GM13976 (cell line): ENCODE data around the gene FLRT3.

Source experiments
- DNase-seq: peaks from one replicate; pipeline ENCODE4 v3.0.0; 2012; ENCODE audit warnings: low spot score
- in situ Hi-C: fragments of 300-500 bp; cut with MboI; formaldehyde crosslinking; loops from one replicate; pipeline ENCODE4 v1.12.0; 2022; ENCODE audit warnings: low sequenced_read_pairs, mixed read lengths, inconsistent platforms; ENCODE audit not compliant: unreplicated experiment
- TF ChIP-seq, protein P1 (sequence below): IDR thresholded peaks from 2 replicates; pipeline ENCODE4 v1.5.1; 2012; ENCODE audit warnings: borderline replicate concordance, mild to moderate bottlenecking; ENCODE audit not compliant: insufficient read depth; ENCODE audit errors: extremely low read depth, missing control alignments, control extremely low read depth

FLRT3 gene

DNA sequence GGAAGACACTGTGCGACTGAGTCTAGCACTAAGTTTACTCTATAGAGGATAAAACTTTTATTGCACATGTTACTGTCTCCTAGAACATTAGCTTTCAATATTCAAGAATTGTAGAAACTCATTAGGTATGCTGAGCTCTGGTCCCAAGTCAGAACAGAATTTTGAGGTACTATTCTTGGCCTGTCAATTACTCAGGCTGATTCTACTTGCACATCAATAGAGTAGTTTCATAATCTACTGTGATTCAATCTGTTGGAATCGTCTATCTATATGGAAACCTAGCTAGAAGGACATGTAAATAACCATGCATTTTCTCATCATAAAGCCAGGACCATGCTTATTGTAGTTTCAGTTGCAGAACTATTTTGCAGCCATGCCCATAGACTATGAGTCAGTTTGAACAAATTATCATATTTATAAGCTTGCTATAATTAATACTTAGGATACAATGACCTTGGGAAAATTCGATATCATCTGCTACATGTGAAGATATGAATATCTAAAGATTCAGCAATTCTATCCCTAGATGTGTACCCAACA lies 41.6 kb downstream of the FLRT3 start:
- TF ChIP-seq, protein P1, sequence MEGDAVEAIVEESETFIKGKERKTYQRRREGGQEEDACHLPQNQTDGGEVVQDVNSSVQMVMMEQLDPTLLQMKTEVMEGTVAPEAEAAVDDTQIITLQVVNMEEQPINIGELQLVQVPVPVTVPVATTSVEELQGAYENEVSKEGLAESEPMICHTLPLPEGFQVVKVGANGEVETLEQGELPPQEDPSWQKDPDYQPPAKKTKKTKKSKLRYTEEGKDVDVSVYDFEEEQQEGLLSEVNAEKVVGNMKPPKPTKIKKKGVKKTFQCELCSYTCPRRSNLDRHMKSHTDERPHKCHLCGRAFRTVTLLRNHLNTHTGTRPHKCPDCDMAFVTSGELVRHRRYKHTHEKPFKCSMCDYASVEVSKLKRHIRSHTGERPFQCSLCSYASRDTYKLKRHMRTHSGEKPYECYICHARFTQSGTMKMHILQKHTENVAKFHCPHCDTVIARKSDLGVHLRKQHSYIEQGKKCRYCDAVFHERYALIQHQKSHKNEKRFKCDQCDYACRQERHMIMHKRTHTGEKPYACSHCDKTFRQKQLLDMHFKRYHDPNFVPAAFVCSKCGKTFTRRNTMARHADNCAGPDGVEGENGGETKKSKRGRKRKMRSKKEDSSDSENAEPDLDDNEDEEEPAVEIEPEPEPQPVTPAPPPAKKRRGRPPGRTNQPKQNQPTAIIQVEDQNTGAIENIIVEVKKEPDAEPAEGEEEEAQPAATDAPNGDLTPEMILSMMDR: no peak
- in situ Hi-C loops: no loop called here
- no peak for DNase-seq

DNA sequence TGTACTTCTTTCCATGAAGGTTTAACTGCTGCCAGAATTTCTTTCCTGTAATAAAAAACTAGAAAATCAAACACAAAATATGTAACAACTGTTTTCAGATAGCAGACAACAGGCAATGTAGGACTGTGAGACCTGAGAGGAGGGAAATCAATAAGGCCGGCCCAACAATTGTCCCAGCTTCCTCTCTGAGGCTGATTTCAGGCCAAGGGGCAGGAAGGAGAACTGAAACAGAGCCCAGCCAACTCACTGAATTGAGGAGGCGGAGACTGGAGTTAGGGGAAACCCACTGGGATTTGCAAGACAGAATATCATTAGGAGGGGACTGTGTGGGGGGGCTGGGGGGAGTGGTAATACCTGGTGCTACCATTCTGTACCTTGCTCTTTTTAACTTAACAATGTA lies 42.2 kb downstream of the FLRT3 start:
- in situ Hi-C loops: no loop called here
- TF ChIP-seq, protein P1: no peak
- DNase-seq: no peak

DNA sequence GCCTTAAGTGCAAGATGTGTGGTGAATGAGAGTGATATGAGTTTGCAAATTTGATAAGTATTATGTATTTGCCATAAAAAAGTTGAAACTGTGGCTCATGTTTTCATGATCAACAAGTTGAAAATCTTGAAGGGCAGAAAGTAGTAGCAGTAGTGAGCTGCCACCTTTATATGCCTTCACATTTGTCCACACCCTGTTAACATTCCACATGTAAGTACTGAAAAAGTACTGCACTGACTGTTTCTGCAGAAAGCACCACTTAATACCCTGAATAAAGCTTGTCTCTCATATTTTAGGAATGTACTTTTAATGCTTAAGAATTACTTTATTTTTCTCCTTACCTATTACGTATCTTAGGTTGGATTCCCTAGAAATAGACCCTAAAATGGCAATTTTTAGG lies 45.9 kb downstream of the FLRT3 start:
- in situ Hi-C loops: no loop called here
- TF ChIP-seq, protein P1: no peak
- no peak for DNase-seq

DNA sequence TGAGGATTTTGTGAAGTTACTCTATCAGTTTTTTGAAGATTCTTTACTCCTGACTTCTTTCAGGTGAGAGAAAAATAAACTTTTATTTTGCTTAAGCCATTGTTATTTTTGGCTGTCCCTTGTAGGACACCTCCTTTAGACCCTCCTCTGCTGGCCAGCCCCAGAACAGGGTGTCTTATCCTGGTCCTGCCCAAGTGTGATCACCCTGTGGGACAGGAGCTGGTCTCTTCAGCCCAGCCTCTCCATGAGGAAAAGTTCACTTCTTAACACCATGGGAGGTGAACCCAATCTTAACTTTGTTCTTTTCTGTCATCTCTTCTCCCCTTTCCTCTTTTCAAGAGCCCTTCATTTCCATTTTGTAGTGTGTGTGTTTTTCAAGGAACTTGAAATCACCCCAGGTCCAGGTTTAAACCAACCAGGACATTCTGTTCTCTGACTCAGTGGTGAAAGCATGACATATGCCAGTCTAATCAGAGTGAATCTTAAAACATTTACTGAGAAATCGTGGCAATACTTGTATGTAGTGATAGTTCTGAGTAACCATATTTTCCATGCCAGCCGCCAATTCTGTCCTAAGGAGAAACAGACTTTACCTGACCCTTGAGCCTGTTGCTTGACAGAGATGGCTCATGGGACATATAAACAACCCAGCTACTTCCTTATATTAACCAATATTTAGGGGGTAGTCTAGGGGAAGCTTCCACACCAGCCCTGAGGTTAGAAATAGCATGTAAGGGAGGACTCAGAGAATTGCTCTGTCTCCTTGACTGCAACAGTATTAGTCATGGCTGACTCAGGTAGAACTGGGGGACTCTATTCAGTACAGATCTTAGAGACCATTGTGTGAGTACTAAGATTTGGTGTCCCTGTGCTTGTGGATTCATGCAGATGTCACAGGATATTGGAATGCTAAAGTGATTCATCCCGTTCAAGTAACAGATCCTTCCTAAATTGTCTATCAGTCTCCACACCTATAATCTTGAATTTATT lies 48.8 kb downstream of the FLRT3 start:
- TF ChIP-seq, protein P1: no peak
- in situ Hi-C loops: no loop called here
- DNase-seq: no peak

DNA sequence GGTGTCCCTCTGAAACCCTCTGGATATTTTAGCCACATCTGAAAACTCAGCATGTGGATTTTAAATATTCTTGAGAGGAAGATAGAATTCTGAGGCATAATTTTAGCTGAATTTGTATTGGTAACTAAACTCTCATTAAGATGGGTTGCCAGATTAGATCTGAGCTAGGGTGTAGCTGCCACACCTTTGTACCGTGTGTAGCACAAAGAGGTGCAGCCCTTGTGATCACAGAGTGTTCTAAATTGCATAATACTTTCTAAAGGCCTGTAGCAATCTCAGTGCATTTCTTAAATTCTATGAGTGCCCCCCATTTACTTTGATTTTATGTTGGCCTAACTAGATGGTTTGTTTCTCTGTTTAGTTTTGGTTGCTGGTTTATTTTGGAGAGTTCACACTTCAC lies 53.0 kb downstream of the FLRT3 start:
- DNase-seq: no peak
- in situ Hi-C loops: no loop called here
- TF ChIP-seq, protein P1: no peak

DNA sequence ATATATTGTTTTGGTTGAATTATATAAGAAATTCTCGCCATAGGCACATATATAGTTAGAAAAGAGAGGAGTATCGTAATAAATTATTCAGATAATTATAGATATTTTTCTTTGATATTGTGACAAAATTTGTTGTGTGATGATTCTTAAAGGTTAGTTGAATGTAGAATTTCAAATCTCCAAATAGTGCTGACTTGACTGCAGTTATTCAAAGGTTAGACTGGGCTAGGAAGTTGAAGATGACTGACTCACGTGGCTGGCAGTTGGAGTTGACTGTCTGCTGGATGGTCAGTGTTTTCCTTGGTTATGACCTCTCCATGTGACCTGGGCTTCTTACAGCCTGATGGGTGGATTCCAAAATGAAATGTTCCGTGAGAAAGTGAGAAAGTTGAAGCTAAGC lies 55.3 kb downstream of the FLRT3 start:
- no peak for DNase-seq
- in situ Hi-C loops: no loop called here
- TF ChIP-seq, protein P1: no peak
